Gastroesophageal sphincter (tissue), 3 donors: Measurements from ENCODE around the gene CAMSAP1.

Experiments
- EP300 ChIP-seq: sonication (generic); formaldehyde crosslinking; IDR thresholded peaks from one replicate; pipeline ENCODE4 v1.6.1; 2017; ENCODE audit warnings: antibody characterized with exemption, mild to moderate bottlenecking
- POLR2AphosphoS5 ChIP-seq: sonication (generic); formaldehyde crosslinking; IDR thresholded peaks from one replicate; pipeline ENCODE4 v1.6.1; 2017; ENCODE audit warnings: antibody characterized with exemption
- TF ChIP-seq, protein P1 (sequence below), 4 experiments: fragments of 200-600 bp in 2 of 4; fragments of 450-650 bp in 2 of 4; sonication (generic) in 1 of 4; IDR thresholded peaks; one replicate each; pipeline ENCODE4 v1.5.1; 2017 to 2019; ENCODE audit warnings: antibody characterized with exemption in 4 of 4, mild to moderate bottlenecking in 2 of 4, moderate library complexity in 2 of 4

DNA sequence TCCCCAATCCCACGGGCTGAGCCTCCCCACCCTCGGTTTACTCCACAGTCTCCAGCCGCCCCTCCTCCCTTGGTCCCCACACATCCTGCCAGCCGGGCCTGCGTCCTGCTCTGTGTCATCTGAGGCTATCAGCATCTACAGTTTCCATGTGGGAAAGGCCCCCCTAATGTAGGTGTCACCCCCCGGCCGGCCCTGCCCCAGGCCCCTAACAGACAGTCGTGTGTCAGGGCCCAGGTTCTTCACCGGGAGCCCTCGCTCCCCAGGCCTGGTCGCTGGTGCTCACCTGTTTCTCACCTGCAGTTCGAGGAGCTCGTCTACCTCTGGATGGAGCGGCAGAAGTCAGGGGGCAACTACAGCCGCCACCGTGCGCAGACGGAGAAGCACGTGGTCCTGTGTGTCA lies 142.6 kb downstream of the CAMSAP1 start:
- TF ChIP-seq POLR2AphosphoS5: no peak
- TF ChIP-seq, protein P1, sequence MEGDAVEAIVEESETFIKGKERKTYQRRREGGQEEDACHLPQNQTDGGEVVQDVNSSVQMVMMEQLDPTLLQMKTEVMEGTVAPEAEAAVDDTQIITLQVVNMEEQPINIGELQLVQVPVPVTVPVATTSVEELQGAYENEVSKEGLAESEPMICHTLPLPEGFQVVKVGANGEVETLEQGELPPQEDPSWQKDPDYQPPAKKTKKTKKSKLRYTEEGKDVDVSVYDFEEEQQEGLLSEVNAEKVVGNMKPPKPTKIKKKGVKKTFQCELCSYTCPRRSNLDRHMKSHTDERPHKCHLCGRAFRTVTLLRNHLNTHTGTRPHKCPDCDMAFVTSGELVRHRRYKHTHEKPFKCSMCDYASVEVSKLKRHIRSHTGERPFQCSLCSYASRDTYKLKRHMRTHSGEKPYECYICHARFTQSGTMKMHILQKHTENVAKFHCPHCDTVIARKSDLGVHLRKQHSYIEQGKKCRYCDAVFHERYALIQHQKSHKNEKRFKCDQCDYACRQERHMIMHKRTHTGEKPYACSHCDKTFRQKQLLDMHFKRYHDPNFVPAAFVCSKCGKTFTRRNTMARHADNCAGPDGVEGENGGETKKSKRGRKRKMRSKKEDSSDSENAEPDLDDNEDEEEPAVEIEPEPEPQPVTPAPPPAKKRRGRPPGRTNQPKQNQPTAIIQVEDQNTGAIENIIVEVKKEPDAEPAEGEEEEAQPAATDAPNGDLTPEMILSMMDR (IDR thresholded peaks at IDR 0.05): no peak
- no peak for TF ChIP-seq EP300
